ENCODE data around the gene SCML1.

- no peak for TF ChIP-seq MAX (IDR thresholded peaks at IDR 0.05)
- TF ChIP-seq CTCF (IDR thresholded peaks at IDR 0.05 in 2 of 3, conservative IDR thresholded peaks at IDR 0.05 in 1 of 3; ENCODE audit: borderline replicate concordance in 1 of 3, insufficient read depth in 1 of 3, low read depth in 2 of 3, low read length in 2 of 3), result no peak
These were observed 21.1 kb downstream of the SCML1 start for GRCh38 chrX:17758382-17758781.

Measured in HCT116 (cell line).